ENCODE results near the gene PCBP3.
"Not testable (repeated sequence)": the region's sequence is repeated elsewhere in the genome, so short reads cannot be mapped to it uniquely, and the experiment has no call there.

Gene PCBP3

DNA sequence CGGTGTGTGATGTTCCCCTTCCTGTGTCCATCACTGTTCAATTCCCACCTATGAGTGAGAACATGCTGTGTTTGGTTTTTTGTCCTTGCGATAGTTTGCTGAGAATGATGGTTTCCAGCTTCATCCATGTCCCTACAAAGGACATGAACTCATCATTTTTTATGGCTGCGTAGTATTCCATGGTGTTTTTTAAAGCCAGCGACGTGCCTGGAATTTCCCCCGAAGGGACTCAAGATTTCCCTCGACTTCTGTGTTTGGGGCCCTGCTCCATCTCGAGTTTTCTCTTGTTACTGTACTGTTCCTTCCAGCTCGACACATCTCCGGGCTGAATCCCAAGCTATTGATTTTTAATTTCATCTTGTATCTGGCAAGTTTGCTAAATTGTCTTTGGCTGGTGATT lies 309.0 kb downstream of the PCBP3 start:
- H3K79me1 ChIP-seq (ENCODE audit: low read length); H3K79me2 ChIP-seq (ENCODE audit: control insufficient read depth, insufficient read depth, low read length, poor library complexity); H2AFZ ChIP-seq (ENCODE audit: insufficient read depth, low read length, poor library complexity); H3K27me3 ChIP-seq (ENCODE audit: insufficient read depth, low read length); H3K9me3 ChIP-seq (ENCODE audit: insufficient read depth, low read depth, low read length); H3K4me2 ChIP-seq (ENCODE audit: low read length); H4K12ac ChIP-seq (ENCODE audit: low read depth, low read length); H2BK5ac ChIP-seq (ENCODE audit: low read depth, low read length, poor library complexity); DNase-seq; H4K91ac ChIP-seq (ENCODE audit: low read depth, low read length); H2BK12ac ChIP-seq (ENCODE audit: low read length); H3K36me3 ChIP-seq (ENCODE audit: control insufficient read depth in 1 of 2, insufficient read depth in 2 of 2, low read length in 2 of 2); H3K4me1 ChIP-seq (ENCODE audit: control insufficient read depth in 1 of 2, insufficient read depth in 2 of 2, low read length in 2 of 2); H3K9ac ChIP-seq (ENCODE audit: low read length); H2AK5ac ChIP-seq (ENCODE audit: low read length); H3K4ac ChIP-seq (ENCODE audit: low read depth, low read length); H4K8ac ChIP-seq (ENCODE audit: low read depth, low read length); H3K23ac ChIP-seq (ENCODE audit: low read length); H3K18ac ChIP-seq (ENCODE audit: low read length); H3K4me3 ChIP-seq (ENCODE audit: low read depth, low read length); H2BK120ac ChIP-seq (ENCODE audit: insufficient read depth, low read length, poor library complexity); H3K27ac ChIP-seq (ENCODE audit: low read depth, low read length); H3K14ac ChIP-seq (ENCODE audit: low read length): not testable (repeated sequence)
- no CpG with 5 or more reads among the region's 10 CpGs for WGBS (ENCODE audit: extremely low coverage, insufficient coverage, insufficient read length)

DNA sequence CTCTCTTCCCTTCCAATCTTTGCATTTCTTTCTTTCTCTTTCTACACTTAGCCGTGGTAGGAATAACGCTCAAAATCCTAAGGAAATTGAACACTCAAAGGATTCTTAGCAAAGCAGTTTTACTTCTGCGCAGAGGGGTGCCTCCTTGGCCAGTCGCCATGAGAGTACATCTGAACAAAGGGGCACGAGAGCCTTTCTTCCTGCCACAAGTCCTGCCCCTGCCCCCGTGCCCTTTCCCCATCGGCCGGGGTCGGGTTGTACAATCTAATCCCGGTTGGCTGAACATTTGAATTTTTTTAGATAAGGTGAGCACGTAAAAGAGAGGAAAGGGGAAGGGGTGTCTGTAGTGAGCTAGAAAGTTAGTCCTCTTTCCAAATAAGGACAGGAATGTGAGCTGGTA lies 309.4 kb downstream of the PCBP3 start:
- no CpG with 5 or more reads among the region's 11 CpGs for WGBS (ENCODE audit: extremely low coverage, insufficient coverage, insufficient read length)
- H3K23ac ChIP-seq (ENCODE audit: low read length), result no peak overlapping the region

DNA sequence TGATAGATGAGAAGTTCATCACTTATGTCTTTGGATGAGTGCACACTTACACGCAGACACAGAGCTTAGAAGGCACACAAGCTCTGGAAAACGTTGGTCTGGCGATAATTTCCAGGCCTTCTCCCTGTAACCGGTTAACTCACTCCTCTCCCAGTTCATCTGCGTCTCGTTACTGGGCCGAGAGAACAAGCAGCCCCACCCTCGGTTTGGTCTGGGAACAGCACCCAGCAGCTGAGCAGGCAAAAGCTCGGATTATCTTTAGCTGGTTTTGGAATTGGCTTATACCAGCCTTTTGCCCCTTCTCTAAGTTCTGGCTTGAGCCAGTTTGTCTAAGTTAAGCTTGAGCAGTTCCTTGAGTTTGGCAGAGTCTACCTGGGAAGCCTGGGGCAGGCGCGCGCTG lies 310.7 kb downstream of the PCBP3 start:
- Histone ChIP-seq H3K79me2 (ENCODE audit: control insufficient read depth, insufficient read depth, low read length, poor library complexity) (no peaks in the 10 kb centered on the region), H2BK5ac (ENCODE audit: low read depth, low read length, poor library complexity) (no peak overlapping the region), H3K4me3 (ENCODE audit: low read depth, low read length) (no peak overlapping the region), H3K27me3 (ENCODE audit: insufficient read depth, low read length) (no peaks in the 10 kb centered on the region), H3K18ac (ENCODE audit: low read length) (no peak overlapping the region), H4K8ac (ENCODE audit: low read depth, low read length) (no peak overlapping the region), H3K4ac (ENCODE audit: low read depth, low read length) (no peak overlapping the region), H3K14ac (ENCODE audit: low read length) (no peak overlapping the region), H4K12ac (ENCODE audit: low read depth, low read length) (no peak overlapping the region), H3K9ac (ENCODE audit: low read length) (no peak overlapping the region), H3K79me1 (ENCODE audit: low read length) (no peaks in the 10 kb centered on the region), H3K4me2 (ENCODE audit: low read length) (no peak overlapping the region), H2BK12ac (ENCODE audit: low read length) (no peak overlapping the region), H4K91ac (ENCODE audit: low read depth, low read length) (no peak overlapping the region), H2AFZ (ENCODE audit: insufficient read depth, low read length, poor library complexity) (no peak overlapping the region), H3K23ac (ENCODE audit: low read length) (no peak overlapping the region), H3K9me3 (ENCODE audit: insufficient read depth, low read depth, low read length) (peaks cover 5% of the 10 kb centered on the region), H3K4me1 (ENCODE audit: control insufficient read depth in 1 of 2, insufficient read depth in 2 of 2, low read length in 2 of 2) (no peaks in the 10 kb centered on the region), H2AK5ac (ENCODE audit: low read length) (no peak overlapping the region), H2BK120ac (ENCODE audit: insufficient read depth, low read length, poor library complexity) (no peak overlapping the region), H3K27ac (ENCODE audit: low read depth, low read length) (no peak overlapping the region), H3K36me3 (ENCODE audit: control insufficient read depth in 1 of 2, insufficient read depth in 2 of 2, low read length in 2 of 2) (no peaks in the 10 kb centered on the region)
- DNase-seq, result no peak
- WGBS (ENCODE audit: extremely low coverage, insufficient coverage, insufficient read length), result no CpG with 5 or more reads among the region's 12 CpGs

More for the DNA sequence above, 309.4 kb downstream of the PCBP3 start:
- H2BK12ac ChIP-seq (ENCODE audit: low read length), result no peak overlapping the region
- no peak overlapping the region for H2BK5ac ChIP-seq (ENCODE audit: low read depth, low read length, poor library complexity)
- no peak overlapping the region for H3K18ac ChIP-seq (ENCODE audit: low read length)
- no peak for DNase-seq
- no peak overlapping the region for H4K12ac ChIP-seq (ENCODE audit: low read depth, low read length)
- H3K14ac ChIP-seq (ENCODE audit: low read length), result no peak overlapping the region
- no peaks in the 10 kb centered on the region for H3K27me3 ChIP-seq (ENCODE audit: insufficient read depth, low read length)
- no peak overlapping the region for H4K91ac ChIP-seq (ENCODE audit: low read depth, low read length)
- no peak overlapping the region for H3K4me3 ChIP-seq (ENCODE audit: low read depth, low read length)
- no peak overlapping the region for H3K4me2 ChIP-seq (ENCODE audit: low read length)
- no peaks in the 10 kb centered on the region for H3K79me1 ChIP-seq (ENCODE audit: low read length)
- H3K79me2 ChIP-seq (ENCODE audit: control insufficient read depth, insufficient read depth, low read length, poor library complexity), result no peaks in the 10 kb centered on the region
- H3K36me3 ChIP-seq (ENCODE audit: control insufficient read depth in 1 of 2, insufficient read depth in 2 of 2, low read length in 2 of 2), result no peaks in the 10 kb centered on the region
- no peak overlapping the region for H3K27ac ChIP-seq (ENCODE audit: low read depth, low read length)
- no peak overlapping the region for H4K8ac ChIP-seq (ENCODE audit: low read depth, low read length)
- no peak overlapping the region for H2BK120ac ChIP-seq (ENCODE audit: insufficient read depth, low read length, poor library complexity)
- no peaks in the 10 kb centered on the region for H3K4me1 ChIP-seq (ENCODE audit: control insufficient read depth in 1 of 2, insufficient read depth in 2 of 2, low read length in 2 of 2)
- H2AFZ ChIP-seq (ENCODE audit: insufficient read depth, low read length, poor library complexity), result no peak overlapping the region
- peaks cover 5% of the 10 kb centered on the region for H3K9me3 ChIP-seq (ENCODE audit: insufficient read depth, low read depth, low read length)
- no peak overlapping the region for H3K9ac ChIP-seq (ENCODE audit: low read length)
- no peak overlapping the region for H2AK5ac ChIP-seq (ENCODE audit: low read length)
- no peak overlapping the region for H3K4ac ChIP-seq (ENCODE audit: low read depth, low read length)

DNA sequence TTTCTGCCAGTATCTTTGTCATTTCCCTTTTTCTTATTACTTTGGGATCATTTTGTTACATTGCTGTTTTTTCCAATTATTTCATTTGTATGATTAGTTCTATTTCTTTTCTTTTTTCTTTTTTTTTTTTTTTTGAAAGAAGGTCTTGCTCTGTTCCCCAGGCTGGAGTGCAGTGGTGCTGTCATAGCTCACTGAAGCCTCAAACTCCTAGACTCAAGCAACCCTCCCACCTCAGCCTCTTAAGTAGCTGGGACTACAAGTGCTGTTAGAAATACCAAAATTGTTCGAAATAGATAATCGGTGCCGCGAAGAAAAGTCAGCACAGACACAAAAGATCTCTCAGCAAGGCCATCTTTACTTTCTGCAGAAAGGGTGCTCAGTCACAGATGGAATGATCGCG lies 311.4 kb downstream of the PCBP3 start:
- no peak overlapping the region for H2AFZ ChIP-seq (ENCODE audit: insufficient read depth, low read length, poor library complexity)
- H2BK12ac ChIP-seq (ENCODE audit: low read length), result no peak overlapping the region
- peaks cover 10% of the 10 kb centered on the region for H3K9me3 ChIP-seq (ENCODE audit: insufficient read depth, low read depth, low read length)
- H3K18ac ChIP-seq (ENCODE audit: low read length), result no peak overlapping the region
- no peak overlapping the region for H2BK120ac ChIP-seq (ENCODE audit: insufficient read depth, low read length, poor library complexity)
- H2AK5ac ChIP-seq (ENCODE audit: low read length), result no peak overlapping the region
- no peak overlapping the region for H3K4me2 ChIP-seq (ENCODE audit: low read length)
- H3K27me3 ChIP-seq (ENCODE audit: insufficient read depth, low read length), result no peaks in the 10 kb centered on the region
- H3K27ac ChIP-seq (ENCODE audit: low read depth, low read length), result no peak overlapping the region
- no peak overlapping the region for H3K14ac ChIP-seq (ENCODE audit: low read length)
- no peak overlapping the region for H4K8ac ChIP-seq (ENCODE audit: low read depth, low read length)
- no peak overlapping the region for H2BK5ac ChIP-seq (ENCODE audit: low read depth, low read length, poor library complexity)
- no peaks in the 10 kb centered on the region for H3K79me1 ChIP-seq (ENCODE audit: low read length)
- H4K91ac ChIP-seq (ENCODE audit: low read depth, low read length), result no peak overlapping the region
- no peak overlapping the region for H3K4me3 ChIP-seq (ENCODE audit: low read depth, low read length)
- H4K12ac ChIP-seq (ENCODE audit: low read depth, low read length), result no peak overlapping the region
- no peak overlapping the region for H3K9ac ChIP-seq (ENCODE audit: low read length)
- H3K36me3 ChIP-seq (ENCODE audit: control insufficient read depth in 1 of 2, insufficient read depth in 2 of 2, low read length in 2 of 2), result no peaks in the 10 kb centered on the region
- H3K4ac ChIP-seq (ENCODE audit: low read depth, low read length), result no peak overlapping the region
- no peak for DNase-seq
- H3K79me2 ChIP-seq (ENCODE audit: control insufficient read depth, insufficient read depth, low read length, poor library complexity), result no peaks in the 10 kb centered on the region
- WGBS (ENCODE audit: extremely low coverage, insufficient coverage, insufficient read length), result no CpG with 5 or more reads among the region's 6 CpGs
- H3K4me1 ChIP-seq (ENCODE audit: control insufficient read depth in 1 of 2, insufficient read depth in 2 of 2, low read length in 2 of 2), result no peaks in the 10 kb centered on the region
- no peak overlapping the region for H3K23ac ChIP-seq (ENCODE audit: low read length)
